NCI-H128 (cell line): ENCODE measurements around the gene TUSC2.
A peak's percentile ranks its signal among the peaks of the same experiment; 100 is the strongest.

Experiments used
- DNase-seq: peaks from one replicate; lab custom pipeline; 2025; ENCODE audit not compliant: unreplicated experiment; lab: John Stamatoyannopoulos, UW

The TUSC2 gene, protein sequence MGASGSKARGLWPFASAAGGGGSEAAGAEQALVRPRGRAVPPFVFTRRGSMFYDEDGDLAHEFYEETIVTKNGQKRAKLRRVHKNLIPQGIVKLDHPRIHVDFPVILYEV

DNA sequence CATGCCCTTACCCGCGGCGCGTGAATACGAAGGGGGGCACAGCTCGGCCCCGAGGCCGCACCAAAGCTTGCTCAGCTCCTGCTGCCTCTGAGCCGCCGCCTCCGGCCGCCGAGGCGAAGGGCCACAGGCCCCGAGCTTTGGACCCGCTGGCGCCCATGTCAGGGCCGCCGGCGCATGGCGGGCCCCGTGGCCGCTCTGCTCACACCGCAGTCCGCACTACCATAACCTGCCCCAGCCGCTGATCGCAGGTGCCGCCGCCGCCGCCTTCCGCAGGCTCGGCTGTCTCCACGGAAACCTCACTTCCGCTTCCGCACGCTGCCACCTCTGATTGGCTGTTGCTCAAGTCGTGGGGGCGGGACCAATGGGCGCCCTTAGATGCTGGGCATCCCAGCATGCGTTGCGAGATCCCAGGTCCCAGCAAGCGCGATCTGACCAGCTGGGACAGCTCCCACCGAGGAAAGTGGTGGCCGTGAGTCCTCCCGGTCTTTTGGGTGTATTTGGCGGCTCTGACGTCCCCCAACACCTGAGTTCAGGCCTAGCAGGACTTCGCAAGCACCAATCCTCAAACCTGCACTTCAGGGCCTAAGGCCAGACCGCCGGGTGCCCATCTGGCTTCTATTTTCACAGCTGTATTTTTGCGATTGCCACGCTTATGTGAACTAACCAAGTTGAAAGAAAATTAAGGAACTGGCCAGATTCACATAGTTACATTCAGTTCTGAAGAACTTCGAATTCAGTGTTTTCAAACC is at the start of gene TUSC2:
TSS of gene TUSC2 (minus strand) at position 281 of the 749 bp plus-strand sequence. CDS start at position 157, 124 bp downstream.
- peak; percentile 91 for DNase-seq

DNA sequence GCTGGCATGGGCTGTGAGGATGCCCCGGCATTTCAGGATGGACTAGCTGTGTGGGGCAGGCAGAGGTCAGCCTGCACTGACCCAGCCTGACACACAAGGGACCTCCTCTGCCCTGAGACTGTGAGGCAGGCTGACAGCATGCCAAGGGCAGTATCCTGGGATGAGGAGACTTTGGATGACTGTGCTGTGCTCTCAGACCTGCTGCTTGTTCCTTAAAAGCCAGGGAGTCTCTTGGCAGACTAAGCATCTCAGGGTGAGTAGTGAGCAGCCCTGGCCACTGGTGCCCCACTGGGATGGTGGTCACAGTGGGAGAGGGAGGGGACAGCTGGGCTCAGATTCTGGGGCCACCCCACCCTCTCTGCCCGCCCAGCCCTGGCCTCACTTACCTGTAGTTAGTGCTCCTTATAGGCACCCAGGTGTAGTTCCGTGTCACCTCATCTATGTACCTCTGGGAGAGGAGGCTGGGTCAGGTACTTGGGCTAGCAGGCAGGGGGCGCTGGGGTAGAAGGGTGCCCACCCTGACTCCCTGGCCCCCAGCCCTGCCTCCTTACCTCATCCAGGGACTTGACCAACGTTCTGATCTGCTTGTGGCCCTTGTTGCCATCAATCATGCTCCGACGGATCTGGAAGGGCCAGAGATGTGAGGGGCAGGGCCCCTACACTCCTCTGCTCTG is 47.4 kb upstream of the TUSC2 start:
- DNase-seq = no peak

- no peak for DNase-seq
Observed at GRCh38 chr3:50374363-50375257, 46.6 kb upstream of the TUSC2 start.

DNA sequence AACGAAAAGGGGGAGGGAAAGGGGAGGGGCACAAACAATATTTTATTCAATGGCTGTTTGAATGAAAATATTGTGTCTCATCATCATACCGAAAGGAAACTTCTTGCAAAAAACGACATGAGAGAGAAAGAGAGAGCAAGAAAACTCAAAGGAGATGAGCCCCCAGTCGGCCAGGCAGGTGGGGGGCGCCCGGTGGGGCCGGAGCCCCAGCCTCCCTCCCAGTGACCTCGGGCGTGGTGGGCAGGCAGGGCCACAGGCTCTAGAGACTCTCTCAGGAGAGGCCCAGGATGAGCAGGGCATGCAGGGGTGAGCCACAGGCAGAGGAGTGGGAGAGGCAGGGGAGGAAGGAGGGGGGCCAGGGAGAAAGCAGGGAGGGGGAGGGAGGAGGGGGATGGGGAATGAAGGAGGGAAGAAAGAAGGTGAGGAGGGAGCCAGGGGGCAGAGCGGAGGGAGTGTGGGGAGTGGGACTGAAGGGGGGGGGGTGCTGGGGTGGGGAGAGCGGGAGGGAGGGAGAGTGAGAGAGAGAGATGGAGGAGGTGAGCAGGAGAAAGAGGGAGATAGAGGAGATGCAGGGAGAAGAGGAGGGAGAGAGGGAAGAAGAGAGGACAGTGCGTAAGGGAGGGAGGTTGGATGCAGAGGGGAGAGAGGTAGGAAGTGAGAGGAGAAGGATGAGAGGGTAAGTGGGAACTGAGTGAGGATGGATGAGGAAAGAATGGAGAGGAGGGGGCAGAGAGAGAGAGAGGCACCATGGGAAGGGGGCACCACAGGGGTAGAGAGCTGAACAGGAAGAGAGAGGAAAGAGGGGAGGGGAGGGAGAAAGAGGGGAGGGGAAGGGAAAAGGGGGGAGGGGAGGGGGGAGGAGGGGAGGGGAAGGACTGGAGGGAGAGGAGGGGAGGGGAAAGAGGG is 45.4 kb upstream of the TUSC2 start:
- no peak for DNase-seq

GRCh38 chr3:50372349-50372748 is 44.3 kb upstream of the TUSC2 start:
- DNase-seq = no peak

DNA sequence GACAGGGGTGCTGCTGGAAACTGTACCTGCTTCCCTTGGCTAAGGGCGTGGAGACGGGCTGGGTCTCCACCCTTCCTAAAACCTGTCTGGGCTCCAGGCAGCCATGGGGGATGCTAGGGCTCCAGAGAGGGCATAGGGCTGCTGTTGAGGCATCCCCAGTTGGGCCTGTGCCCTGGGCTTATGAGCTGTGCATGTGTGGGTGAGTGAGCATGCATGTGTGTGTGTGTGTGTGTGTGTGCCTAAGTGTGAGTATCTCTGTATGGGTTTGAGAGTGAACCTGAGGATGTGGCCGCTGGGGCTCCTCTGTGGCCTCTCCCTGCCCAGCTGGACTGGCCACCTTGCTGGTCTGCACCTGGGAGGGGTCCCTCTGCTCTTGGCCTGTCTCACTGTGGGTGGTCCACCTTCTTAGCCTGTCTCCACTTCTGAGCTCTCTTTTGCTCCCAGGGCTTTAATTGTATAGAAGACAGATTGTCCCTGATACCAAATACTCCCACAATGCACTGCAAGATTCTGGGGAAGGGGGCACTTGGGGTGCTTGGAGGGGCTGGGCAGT is 43.2 kb upstream of the TUSC2 start:
- no peak for DNase-seq

GRCh38 chr3:50370594-50370993 is 42.6 kb upstream of the TUSC2 start:
- no peak for DNase-seq

GRCh38 chr3:50369012-50369670 is 41.1 kb upstream of the TUSC2 start:
- DNase-seq = no peak

DNA sequence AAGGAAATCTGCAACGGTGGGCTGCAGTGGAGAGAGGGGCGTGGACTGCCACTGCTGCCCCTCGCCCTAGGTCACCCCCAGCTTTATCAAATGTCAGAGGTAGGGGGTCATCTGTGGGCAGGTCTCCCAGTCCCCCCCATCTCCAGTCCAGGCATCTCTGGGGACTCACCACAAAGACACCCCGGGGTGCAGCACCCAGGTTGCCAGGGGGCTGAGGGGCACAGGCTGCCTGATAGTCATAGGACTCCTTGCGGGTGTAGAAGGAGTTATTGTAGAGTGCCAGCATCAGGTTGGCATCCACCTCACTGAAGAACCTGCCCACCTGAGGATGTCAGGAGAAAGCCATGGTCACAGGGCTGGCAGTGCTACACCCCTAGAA is 37.8 kb upstream of the TUSC2 start:
- no peak for DNase-seq

DNA sequence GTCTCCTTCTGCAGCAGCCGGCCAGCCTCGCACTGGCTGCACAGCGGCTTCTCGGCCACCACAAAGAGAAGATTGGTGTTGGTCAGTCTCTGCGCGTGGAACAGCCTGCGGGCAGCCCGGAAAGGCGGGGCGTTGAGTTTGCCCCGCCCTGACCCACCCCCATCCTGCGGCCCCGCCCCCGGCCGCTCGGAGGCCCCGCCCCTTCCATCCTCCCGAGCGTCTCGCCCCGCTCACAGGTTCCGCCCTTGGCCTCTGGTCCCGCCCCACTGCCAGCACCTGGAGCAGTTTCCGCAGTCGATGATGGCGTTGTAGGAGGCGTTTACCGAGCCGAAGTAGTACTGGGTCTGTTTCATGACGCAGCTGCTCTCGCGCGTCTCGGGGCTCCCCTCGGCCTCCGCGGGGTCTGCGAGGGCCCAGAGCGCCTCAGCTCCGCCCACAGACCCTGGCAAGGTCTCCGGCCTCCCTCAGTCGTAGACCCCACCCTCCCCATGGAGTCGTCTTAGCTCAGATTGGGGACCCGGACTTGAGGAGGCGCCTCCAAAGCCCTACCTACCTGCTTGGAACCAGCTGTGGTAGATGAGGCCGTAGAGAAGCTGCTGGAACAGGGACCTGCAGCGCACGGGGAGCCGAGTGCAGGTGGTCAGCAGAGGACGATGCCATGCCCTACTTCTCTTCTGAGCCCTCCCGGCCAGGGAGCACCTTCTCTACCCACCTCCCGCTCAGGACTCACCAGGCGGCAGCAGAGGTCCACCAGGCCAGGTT is 37.2 kb upstream of the TUSC2 start:
- peak; percentile 59 for DNase-seq

DNA sequence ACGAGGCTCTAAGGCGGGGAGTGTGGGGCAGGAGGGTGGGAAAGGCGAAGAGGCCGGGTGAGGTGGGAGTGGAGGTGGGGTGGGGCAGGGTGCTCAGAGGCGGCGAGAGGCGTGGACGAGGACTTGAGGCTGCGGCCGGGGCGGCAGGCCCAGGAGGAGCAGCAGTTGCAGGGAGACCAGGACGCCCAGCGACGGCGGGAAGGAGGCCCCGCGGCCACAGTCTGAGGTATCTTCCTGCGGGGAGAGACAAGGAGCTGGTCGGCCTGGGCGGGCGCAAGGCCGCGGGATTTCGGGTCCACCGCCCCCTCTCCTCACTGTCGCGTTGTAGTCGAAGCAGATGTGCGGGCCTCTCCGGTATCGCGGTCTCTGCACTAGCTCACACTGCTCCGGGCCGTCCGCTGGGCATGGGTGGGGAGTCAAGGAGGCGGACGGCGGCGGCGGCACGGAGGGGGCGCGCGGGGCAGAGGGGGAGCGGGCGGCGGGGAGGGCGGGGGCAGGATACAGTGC is 36.6 kb upstream of the TUSC2 start:
- no peak for DNase-seq

DNA sequence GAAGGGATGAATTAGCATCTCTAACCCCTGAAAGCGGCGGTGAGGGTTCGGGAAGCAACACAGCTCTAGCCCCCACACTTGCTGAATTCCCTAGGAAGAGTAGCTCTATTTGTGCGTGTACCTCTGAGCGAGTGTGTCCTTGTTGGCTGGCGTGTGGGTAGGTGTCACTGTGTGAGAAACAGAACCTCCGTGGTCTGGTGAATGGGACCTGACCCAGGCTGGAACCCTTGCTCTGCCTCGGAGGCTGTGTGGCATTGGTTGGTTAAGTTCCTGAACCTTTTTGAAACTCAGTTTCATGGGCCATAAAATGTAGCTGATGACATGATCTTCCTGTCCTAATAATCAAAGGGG is 31.7 kb upstream of the TUSC2 start:
- no peak for DNase-seq

- peak; percentile 91 for DNase-seq
Observed at GRCh38 chr3:50358911-50359759, 31.1 kb upstream of the TUSC2 start, which contains the start of gene TMEM115. Gene TMEM115, minus strand, starts transcription at chr3:50359521. Its CDS starts 458 bp downstream, at chr3:50359063.

- DNase-seq = no peak
Observed at GRCh38 chr3:50358355-50358910, 30.4 kb upstream of the TUSC2 start.

DNA sequence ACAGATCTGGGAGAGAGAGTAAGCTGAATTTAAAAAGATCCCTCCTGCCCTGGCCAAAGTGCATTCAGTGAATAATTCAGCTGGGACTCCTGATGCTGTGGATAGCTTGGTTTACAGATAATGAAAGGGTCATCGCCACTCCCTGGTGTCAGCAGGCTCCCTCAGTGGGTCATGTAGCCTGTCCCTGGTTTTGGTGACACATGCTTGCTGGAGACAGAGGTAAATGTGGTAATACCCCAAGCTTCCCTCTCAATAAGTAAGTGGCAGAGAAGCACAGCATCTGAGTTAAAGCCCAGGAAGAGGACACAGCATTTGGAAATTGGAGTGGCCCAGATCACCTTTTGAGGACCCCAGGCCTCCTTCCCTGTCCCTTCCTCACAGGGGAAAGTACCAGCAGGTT is 29.5 kb upstream of the TUSC2 start:
- no peak for DNase-seq

DNA sequence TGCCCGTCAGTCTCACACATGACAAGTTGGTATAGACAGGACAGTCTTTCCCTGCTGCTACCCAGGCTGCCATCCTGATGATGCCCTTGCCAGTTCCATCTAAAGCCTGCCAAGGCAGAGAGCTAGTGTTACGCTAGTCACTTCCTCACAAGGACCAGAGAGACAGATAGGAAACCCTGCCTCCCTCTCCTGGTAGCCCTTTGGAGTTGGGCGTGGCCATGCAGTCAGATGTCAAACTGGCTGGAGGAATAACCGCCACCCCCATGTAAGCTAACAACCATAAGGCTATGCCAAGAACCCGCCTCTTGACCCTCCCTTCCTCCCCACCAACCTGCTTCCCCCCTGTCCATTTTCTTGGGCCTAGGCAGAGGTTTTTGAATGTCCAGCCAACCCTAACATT is 28.5 kb upstream of the TUSC2 start:
- no peak for DNase-seq

DNA sequence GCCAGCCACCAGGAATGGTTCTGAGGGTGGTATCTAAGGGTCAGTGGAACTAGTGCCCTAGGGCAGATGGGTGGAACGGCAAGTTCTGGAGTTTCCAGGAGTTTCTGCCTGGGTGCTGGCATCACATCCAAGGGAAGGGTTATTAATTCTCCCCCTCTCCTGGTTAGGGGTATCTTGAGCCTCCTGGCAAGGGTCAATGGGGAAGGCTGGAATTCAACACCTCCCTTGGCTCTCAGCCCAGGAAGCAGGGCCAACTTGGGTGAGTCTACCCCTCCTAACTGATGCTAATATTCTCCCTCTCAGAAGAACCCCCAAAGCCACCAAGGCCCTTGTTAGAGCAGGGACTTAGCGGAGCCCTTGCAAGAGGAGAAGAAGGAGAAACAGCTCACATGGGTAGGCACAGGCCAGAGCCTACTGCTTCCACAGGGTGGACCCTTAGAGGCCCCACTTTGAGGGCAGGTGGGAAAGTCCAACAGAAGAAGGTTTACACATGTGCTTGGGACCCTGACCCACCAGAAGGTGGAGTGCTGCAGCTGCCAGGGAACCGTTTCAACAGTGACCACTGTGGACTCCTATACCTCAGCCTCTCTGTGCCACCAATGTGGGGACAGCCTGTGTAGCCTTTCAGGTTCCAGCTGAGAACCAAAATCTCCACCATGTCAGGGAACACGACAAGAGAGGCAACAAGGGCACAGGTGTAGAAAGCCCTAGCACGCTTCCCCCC is 28.0 kb upstream of the TUSC2 start:
- DNase-seq = no peak
